ENCODE data around the gene OR52E5.

Gene OR52E5

DNA sequence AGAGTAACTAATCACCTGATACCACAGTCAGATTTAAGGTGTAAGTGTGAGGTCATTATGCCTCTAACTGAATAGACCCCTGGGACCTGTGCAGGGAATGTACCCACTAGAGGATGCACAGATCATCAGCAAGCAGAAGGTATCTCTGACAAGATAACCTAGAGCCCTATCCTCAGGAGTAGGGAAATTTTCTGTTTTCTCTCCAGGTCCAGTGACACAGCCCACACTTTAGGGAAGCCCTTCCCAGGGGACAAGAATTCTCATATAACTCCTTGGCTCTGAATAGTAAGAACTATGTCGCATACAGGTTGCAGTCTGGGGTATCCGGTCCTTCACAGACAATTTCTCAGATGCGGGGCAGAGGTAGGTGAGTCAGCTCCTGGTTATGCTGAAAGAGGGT, at the start of gene OR52E5:
TSS of gene OR52E5 (plus strand) at position 301 of the 400 bp plus-strand sequence. CDS start 7,569 bp downstream, outside the sequence.
- DNase-seq (ENCODE audit: low read depth, low spot score) = no peak

- no peak for DNase-seq (ENCODE audit: low read depth, low spot score)
These were observed 46.3 kb upstream of the OR52E5 start for GRCh38 chr11:5846701-5847100.

GRCh38 chr11:5847711-5848110, 45.3 kb upstream of the OR52E5 start:
- no peak for DNase-seq (ENCODE audit: low read depth, low spot score)

- DNase-seq (ENCODE audit: low read depth, low spot score) = no peak
These were observed 42.0 kb upstream of the OR52E5 start for GRCh38 chr11:5851002-5851401.

GRCh38 chr11:5857590-5857989, 35.4 kb upstream of the OR52E5 start, which contains the start of gene OR52E8:
Gene OR52E8, minus strand, starts transcription at chr11:5857690. Its CDS starts 0 bp downstream, at chr11:5857690.
- no peak for DNase-seq (ENCODE audit: low read depth, low spot score)

DNA sequence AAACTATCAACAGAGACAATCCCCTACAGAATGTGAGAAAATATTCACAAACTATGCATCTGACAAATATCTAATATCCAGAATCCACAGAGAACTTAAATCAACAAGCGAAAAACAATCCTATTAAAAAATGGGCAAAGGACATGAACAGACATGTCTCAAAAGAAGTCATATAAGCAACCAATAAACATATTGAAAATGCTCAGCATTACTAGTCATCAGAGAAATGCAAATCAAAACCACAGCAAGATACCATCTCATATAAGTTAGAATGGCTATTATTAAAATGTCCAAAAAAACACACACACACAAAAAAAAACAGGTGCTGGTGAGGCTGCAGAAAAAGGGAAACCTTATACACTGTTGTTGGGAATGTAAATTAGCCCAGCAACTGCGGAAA, 27.2 kb upstream of the OR52E5 start:
- no peak for DNase-seq (ENCODE audit: low read depth, low spot score)

GRCh38 chr11:5878564-5878963, 14.4 kb upstream of the OR52E5 start:
- no peak for DNase-seq (ENCODE audit: low read depth, low spot score)

DNA sequence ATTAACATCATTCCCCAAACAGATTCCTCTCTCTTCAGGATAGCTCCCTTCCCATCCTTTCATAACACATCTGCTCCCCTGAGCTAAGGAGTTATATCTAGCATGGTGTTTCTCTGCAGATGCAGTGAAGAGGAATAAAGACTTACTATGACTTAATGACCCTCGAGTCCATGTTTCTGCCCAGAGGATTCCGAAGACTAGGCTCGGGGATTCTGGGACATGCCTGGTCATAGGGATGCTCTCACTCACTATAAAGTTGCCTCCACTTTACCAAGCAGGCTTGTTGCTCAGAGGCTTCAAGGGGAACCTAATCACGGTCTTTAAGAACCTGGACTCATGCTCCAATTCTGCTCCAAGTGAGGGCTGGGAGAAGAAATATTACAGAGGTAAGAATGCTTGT, 12.7 kb upstream of the OR52E5 start, which contains the start of gene OR52E4:
TSS of gene OR52E4 (plus strand) at position 301 of the 400 bp plus-strand sequence. CDS start 3,664 bp downstream, outside the sequence.
- no peak for DNase-seq (ENCODE audit: low read depth, low spot score)

DNA sequence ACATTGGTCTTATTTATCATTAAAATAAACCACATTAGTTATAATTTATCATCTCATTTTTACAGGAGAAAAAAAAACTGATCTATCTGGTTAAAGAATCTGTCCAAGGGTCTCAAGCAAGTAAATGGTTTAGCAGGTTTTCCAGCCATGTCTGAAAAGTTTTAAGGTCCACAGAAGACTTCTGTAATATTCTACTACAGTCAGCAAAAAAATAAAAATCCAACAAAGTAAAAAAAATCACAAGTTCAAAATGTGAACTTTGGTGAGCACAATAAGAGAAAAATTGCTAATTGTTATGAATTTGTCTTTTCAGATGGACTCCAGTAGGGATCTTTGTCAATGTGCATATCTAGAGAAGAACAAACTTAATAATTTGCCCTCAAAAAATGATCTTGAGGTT, 11.3 kb upstream of the OR52E5 start:
- no peak for DNase-seq (ENCODE audit: low read depth, low spot score)

- DNase-seq (ENCODE audit: low read depth, low spot score) = no peak
These were observed 5.8 kb upstream of the OR52E5 start for GRCh38 chr11:5887172-5887571.

DNA sequence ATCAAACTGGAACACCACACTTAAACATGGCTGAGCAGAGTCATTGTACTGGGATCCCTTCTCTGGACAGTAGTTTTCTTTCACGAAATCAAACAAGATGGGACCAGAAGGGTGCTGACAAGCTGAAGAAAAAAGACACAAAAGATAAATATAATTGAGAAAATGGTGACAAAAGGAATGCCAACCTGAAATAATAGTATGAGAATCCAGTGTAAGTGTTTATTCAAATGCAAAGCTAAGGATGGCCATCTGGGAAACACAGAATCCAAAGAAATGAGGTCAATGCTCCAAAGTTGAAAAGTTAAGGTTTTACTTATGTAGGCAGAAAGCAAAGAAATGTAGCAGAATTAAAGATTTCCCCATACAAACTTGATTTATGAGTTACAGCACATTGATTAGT, 5.3 kb upstream of the OR52E5 start:
- DNase-seq (ENCODE audit: low read depth, low spot score) = no peak

DNA sequence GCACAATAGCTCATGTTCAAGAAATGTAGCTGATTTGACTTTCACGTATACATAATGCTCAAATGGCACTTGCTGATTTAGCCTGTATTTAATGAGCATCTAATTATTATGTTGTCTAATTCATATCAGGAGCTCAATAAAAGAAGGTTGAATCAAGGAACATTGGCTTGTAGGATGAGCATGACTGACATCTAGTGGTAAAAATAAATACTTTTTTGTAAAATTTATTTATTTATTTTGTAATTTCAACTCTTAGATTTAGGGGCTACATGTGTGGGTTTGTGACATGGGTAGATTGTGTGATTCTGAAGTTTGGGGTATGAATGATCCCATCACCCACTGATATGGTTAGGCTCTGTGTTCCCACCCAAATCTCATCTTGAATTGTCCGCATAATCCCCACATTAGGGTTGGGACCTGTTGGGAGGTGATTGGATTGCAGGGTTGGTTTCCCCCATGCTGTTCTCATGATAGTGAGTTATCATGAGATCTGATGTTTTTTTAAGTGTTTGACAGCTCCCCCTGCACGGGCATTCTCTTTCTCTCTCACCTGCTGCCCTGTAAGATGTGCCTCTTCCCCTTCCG, 1.7 kb upstream of the OR52E5 start:
- DNase-seq (ENCODE audit: low read depth, low spot score) = no peak

DNA sequence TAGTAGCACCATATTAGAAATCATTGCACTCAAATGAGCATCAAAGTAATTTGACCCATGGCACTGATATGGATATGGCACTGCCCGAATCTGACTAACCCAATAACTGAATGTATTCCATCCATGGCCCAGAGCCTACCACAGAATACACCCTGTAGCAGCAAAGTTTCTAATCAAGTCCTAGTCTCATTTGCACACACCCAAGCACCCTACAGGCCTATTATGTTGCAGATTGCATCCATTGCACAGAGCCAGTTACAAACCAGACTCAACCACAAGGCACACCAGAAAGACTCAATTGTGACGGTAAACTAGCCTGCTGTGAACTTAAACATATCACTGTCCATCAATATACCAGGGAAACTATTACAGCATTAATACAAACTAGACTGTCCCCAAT, 6.5 kb downstream of the OR52E5 start:
- DNase-seq (ENCODE audit: low read depth, low spot score) = no peak

GRCh38 chr11:5910540-5910939, 17.5 kb downstream of the OR52E5 start:
- no peak for DNase-seq (ENCODE audit: low read depth, low spot score)

DNA sequence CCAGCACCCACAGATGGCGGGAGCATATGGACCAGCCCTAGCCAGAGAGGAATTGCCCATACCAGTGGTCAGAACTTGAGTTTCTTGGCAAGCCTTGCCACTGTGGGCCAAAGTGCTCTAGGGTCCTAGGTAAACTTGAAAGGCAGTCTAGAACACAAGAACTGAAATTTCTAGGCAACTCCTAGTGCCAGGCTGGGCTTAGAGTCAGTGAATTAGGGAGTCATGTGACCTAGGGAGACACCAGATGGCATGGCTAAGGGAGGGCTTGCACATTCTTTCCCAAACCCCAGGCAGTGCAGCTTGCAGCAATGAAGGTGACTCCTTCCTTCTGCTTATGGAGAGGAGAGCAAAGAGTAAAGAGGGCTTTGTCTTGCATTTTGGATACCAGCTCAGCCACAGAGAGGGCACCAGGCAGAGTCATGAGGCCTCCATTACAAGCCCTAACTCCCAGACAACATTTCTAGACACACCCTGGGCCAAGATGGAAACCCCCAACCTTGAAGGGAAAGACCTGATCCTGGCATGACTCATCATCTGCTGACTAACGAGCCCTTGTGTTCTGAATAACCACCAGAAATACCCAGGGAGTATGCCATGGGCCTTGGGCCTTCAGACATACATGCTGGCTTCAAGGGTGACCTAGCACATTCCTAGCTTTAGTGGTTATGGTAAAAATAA, 29.9 kb downstream of the OR52E5 start:
- DNase-seq (ENCODE audit: low read depth, low spot score) = no peak

DNA sequence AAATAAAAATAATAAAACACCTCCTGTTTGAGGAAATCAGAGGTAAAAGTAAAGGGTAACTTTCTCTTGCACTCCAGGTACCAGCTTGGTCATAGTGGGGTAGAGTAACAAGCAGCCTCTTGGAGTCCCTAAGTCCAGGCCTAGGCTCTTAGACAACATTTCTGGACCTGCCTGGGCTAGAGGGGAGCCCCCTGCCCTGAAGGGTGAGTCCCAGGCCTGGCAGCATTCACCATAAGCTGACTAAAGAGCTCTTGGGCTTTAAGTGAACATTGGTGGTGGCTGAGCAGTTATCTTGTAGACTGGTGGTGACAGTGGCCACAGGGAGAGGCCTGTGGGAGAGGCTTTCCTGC, 30.4 kb downstream of the OR52E5 start:
- DNase-seq (ENCODE audit: low read depth, low spot score) = no peak

GRCh38 chr11:5923794-5924193, 30.8 kb downstream of the OR52E5 start:
- DNase-seq (ENCODE audit: low read depth, low spot score) = no peak

- DNase-seq (ENCODE audit: low read depth, low spot score) = no peak
These were observed 35.3 kb downstream of the OR52E5 start for GRCh38 chr11:5928271-5928670.

GRCh38 chr11:5928811-5929210, 35.8 kb downstream of the OR52E5 start:
- no peak for DNase-seq (ENCODE audit: low read depth, low spot score)

DNA sequence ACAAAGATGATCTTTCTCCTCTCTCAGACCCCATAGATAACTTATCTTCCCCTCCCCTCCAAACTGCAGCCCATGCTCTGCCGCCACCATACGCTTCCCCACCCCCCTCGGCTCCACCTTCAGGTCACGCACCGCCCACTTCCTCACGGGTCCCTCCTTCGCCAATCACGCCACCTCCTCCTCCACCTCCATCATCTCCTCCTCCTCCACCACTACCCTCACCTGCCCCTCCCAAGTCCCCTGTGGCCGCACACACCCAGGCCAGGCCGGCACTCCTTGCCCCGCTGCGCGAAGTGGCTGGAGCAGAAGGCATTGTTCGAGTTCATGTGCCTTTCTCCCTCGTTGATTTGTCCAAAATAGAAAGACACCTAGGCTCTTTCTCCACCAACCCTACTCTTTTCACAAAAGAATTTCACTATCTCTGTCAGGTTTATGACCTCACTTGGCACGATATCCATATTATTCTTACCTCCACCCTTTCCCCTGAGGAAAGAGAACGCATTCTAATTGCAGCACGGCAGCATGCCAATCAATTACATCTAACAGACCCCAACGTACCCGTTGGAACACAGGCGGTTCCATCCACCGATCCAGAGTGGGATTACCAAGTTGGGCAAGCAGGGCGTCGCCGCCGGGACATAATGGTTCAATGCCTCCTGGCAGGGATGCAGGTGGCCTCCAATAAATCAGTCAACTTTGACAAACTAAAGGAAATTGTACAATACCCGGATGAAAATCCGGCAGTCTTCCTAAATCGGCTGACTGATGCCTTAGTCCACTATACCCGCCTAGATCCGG, 36.8 kb downstream of the OR52E5 start:
- DNase-seq (ENCODE audit: low read depth, low spot score) = no peak

DNA sequence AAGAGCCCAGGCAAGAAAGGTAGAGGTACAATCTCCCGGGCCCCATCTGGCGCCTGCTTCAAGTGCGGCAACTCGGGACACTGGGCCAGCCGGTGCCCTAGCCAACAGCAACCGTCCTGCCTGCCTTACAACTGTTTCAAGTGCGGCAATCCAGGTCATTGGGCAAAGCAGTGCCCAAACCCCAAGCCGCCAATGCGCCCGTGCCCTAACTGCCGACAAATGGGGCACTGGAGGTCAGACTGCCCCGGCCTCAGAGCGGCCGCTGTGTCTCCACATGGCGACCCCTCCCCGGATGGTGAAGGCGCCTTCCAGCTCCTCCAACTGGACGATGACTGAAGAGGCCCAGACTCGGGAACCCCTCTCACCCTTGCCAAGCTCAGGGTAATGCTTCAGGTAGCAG, 37.6 kb downstream of the OR52E5 start:
- no peak for DNase-seq (ENCODE audit: low read depth, low spot score)

DNA sequence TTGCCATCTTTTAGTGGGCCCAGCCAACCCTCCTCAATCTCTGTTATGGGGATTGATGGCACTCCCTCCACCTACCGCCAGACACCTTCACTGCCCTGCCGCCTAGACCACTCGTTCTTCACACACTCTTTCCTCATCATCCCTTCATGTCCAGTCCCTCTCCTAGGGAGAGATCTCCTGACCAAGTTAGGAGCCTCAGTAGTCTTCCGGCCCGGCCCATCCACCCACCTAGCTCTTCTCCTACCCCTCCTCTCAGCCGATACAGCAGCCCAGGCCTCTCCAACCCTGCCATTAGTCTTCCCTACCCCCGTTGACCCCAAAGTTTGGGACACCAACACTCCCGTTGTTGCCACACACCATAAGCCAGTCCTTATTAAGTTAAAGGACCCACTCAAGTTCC, 38.1 kb downstream of the OR52E5 start:
- no peak for DNase-seq (ENCODE audit: low read depth, low spot score)

GRCh38 chr11:5932671-5933070, 39.7 kb downstream of the OR52E5 start:
- no peak for DNase-seq (ENCODE audit: low read depth, low spot score)
